Stimulated activated CD4-positive, alpha-beta T cell treated with anti-CD3 and anti-CD28 coated beads, Interleukin-4, amount 100 ng/mL, for 1 hour (primary cell): ENCODE results near the gene CRAMP1.

ENCODE experiments used
- DNase-seq: peaks from one replicate; pipeline ENCODE4 v3.0.0-alpha.2; 2020

The CRAMP1 gene

DNA sequence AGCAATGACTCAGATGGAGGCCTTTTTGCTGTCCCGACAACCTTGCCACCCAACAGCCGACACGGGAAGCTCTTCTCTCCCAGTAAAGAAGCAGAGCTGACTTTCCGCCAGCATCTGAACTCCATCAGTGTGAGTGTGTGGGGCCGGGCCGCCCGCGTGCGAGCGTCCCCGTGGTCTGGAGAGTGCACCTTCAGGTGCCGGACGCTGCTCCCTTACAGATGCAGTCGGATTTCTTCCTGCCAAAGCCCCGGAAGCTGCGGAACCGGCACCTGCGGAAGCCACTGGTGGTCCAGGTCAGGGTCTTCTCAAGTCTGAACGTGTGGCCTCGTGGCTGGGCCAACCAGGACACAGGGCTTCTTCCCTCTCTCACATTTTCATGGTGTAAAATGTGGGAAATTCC is 50.4 kb downstream of the CRAMP1 start:
- DNase-seq, result no peak

DNA sequence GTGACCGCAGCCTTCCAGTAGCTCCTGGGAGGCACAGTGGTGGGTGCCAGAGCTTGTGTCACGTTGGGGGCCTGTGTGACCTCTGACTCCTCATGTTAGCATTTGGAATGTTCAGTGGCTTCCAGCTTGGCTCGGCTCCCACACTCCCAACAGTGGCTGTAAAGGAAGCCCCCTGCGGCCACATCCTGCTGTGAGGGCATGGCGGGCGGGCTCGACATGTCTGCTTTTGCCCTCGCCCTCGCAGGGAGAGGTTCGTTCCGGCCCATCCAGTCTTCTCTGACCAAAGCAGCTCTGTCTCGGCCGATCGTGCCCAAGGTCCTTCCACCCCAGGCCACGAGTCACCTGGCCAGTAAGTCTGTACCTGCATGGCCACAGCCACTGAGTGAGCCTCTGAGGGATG is 53.7 kb downstream of the CRAMP1 start:
- DNase-seq, result no peak

DNA sequence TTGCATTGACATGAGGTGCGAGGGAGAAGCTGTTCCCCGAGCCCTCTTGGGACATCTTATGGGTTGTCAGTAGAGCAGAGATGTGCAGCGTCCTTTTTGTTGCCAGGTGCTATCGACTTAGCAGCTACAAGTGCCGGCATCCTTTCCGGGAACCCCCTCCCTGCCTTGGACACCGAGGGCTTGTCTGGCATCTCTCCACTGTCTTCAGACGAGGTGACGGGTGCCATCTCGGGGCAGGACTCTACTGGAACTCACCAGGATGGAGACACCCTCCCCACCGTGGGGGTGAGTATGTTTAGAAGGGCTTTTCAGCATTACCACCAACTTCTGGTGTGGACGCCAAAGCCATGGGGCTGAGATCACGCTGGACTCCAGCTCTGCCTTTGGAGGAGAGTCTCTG is 54.2 kb downstream of the CRAMP1 start:
- no peak for DNase-seq

DNA sequence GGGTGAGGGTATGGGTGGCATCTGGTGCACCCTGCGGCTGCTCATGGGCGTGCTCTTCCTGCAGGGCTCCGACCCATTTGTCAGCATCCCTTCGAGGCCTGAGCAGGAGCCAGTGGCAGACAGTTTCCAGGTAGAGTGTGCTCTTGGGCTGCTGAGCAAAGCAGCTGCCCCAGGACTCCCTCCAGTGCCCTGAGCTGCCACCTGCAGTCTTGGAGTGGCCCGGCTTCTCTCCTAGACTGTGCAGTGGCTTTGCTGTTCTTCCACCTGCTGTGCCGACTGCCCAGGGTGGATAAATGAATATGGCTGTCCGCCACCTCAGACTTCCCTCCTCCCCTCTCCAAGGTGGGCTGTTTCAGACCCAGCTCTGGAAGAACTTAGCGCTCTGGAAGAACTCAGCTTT is 55.1 kb downstream of the CRAMP1 start:
- no peak for DNase-seq

DNA sequence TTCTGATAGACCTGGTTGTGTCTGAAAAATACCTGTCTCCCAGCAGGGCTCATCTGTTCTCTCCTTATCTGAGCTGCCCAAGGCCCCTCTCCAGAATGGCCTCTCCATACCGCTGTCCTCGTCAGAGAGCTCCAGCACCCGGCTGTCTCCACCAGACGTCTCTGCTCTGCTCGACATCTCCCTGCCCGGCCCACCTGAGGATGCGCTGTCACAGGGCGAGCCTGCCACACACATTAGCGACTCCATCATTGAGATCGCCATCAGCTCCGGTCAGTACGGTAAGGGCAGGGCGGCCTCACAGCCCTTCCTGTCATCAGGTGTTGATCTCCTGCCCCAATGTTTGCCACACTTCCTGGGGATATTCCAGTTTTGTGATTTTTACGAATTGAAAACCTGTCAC is 55.8 kb downstream of the CRAMP1 start:
- no peak for DNase-seq

DNA sequence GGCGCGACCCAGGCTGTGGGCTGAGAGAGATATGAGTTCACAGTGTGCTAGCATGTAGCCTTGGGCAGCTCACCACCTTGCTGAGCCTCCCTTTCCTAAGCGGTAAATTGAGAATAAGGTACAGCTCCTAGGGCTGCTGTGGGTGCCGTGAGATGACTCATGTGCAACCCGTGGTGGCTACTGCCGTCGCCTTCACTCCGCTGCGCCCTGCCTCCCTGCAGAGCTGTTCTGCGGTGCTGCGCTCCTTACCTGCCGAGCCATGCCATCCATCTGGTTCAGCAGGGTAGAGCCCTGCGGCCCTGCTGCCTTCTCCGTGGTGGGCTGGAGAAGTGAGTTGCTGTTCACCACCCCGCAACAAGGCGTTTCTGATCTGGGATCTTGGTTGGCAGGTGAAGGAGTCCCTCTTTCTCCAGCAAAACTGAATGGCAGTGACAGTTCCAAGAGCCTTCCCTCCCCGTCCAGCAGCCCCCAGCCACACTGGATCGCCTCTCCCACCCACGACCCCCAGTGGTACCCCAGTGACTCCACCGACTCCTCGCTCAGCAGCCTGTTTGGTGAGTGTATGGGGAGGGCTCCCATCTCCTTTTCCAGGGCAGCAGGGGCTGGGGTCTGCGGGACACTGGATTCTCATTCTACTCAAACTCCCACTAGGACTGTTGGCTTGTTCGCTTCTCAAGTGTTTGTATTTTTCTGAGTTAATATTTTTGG is 56.6 kb downstream of the CRAMP1 start:
- no peak for DNase-seq

DNA sequence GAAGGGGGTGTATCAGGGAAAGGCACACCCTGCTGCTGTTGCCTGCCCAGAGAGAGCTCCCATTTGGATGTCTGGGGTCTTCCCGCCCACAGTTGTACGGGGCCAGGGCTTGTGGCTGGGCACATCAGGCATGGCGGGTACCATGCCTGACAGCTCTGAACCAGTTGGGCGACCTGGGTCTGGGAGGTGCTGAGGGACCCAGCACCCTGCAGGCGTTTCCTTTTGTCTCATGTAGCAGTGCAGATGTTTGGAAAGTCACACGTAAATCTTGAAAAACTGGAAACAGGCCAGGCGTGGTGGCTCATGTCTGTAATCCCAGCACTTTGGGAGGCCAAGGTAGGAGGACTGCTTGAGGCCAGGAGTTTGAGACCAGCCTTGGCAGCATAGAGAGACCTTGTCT is 57.5 kb downstream of the CRAMP1 start:
- DNase-seq, result no peak

DNA sequence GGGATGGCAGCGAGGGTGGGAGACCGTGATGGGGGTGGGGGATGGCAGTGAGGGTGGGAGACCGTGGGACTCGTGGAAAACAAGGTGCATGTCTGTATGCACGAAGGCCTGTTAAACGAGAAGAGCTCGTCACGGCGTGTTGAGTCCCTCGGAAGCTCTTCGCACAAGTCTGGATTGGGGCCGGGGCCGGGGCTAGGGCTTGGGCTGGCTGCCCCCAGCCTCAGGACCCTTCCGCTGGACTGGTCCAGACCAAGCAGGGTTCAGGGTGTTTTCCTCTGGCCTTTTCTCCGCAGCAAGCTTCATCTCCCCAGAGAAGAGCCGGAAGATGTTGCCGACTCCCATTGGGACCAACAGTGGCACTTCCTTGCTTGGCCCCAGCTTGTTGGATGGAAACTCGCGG is 58.2 kb downstream of the CRAMP1 start:
- DNase-seq, result no peak

DNA sequence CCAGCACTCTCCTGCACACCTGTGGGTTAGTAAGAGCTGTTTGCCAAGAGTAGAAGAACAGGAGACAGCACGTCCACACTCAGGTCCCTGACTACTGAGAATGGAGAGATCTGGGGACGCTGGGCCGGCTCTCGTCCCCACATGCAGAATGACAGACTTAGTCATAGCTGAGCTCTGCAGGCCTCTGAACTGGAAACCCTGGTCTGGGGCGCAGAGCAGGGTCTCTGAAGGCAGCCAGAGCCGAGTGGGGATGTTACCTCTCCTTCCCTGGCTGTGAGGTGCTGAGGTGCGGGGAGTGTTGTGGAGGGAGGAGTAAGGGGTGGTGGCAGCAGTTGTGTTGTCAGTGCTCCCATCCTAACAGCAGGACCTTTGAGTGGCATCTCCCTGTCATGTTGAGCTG is 58.7 kb downstream of the CRAMP1 start:
- DNase-seq, result no peak

DNA sequence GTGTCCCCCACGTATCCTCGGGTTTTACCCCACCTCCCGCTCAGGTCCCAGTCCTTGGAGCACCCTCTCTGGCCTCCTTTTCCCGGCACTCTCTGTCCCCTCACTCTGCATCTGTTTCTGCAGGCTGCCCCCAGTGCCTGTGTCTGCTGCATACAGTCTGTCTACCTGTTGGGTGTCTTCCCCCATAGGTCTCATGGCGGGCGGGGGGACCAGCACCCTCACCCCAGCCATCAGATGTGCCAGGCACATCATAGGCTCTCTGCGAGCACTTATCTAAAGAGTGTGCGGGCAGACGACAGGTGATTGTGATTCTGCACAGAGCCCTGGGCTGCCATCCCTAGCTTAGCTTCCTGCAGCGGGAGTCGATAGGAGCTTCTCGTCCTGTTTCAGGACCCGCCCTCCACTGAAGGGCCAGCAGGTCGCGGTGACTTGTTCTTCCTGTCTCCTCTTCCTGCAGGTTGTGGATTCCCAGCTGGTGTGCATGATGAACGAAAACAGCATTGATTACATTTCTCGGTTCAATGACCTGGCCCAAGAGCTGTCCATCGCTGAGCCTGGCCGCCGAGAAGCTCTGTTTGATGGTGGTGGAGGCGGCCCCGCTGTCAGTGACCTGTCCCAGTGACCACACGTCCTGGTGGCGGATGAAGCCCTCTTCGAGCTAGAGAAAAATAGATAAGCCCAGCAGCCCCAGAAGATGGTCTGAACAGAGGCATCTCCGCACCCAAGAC is 61.4 kb downstream of the CRAMP1 start:
- no peak for DNase-seq

DNA sequence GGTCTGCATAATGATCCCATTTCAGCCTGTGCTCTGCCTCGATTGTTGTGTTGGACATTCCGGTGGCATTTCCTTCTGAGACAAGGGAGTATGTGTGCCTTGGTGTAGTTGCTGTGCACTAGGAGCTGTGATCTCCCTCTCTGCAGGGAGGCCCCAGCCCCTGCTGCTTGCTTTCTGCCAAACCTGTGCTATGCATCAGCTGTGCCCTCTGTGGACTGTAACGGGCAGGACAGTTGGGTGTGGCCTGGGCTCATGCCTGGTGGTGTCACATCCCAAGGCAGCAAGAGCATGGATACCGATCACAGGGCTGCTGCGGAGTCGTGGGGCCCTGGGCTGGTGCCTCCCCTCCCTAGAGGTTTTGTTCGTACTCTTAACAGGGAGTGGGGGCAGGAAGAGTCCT is 62.1 kb downstream of the CRAMP1 start:
- no peak for DNase-seq

DNA sequence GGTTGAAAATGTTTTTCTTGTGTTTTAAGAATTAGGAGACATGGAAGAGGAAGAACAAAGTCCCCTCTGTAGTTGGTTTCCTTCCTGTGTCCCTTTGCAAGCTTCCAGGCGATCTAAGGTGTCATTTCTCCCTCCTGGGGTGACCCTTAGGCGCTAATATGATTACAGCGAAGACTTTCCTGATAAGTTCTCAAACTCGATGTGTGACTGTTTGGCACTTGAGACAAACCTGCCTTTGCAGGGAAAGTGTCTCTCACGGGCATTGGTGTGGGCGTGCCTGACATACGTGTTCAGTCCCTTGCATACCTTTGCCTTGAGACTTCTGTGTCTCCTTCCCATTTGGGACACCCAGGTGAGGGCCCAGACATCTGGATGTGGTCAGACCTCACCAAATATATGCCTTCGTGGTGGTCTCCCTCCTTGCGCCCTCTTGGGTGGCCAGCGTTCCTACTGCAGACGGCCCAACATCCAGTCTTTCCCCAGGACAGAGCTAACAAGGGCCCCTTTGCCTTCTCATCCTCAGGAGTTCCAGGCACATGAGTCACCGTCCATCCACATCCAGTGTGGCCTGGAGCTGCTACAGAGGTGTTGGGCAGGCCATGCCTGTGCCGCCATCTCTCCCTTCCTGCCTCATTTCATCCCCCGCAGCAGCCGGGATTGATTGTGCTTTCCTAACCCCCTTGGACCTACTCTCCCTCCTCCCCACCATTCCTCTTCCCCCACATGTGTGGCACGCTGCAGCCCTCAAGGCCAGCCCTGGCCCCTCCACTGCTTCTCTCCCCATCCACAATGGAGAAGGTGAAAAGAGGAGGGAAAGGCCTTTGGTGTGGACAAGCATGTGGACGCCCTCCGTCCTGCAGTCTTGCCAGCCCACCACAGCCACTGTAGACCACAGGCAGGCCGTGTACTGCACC is 62.8 kb downstream of the CRAMP1 start:
- no peak for DNase-seq

DNA sequence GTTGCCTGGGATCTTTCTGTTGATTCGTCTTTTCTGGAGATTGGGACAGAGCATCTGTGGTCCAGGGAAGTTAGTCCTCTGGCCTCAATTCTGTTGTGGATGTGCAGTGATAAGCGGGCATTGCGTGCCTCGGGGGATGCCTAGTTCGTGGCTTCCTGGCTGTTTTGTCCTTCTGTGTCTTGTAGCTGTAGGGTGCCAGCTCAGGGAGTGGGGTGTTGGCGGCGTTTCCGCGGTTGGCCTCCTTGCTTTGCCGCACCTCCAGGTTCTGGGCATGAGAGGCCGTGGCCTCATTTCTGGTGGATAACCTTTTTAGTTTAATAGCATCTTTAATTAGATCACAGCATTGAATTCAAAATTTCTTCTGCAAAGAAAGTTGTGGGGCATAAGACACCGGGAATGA is 64.5 kb downstream of the CRAMP1 start:
- DNase-seq, result no peak

DNA sequence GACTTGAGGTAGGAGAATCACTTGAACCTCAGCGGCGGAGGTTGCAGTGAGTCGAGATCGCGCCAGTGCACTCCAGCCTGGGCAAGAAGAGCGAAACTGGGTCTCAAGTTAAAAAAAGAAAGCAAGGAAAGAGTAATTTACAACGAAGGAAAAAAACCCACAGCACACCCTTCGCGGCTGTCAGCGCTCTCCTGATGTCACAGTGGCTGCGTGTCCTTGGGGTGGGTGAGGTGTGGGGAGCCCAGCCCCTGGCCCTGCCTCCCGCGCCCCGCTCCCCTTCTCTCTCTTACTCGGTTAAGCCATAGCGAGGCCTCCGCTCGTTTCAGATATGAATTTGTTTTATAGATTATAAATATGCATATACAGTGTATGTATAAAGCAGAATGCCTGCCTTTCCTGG is 65.2 kb downstream of the CRAMP1 start:
- no peak for DNase-seq

DNA sequence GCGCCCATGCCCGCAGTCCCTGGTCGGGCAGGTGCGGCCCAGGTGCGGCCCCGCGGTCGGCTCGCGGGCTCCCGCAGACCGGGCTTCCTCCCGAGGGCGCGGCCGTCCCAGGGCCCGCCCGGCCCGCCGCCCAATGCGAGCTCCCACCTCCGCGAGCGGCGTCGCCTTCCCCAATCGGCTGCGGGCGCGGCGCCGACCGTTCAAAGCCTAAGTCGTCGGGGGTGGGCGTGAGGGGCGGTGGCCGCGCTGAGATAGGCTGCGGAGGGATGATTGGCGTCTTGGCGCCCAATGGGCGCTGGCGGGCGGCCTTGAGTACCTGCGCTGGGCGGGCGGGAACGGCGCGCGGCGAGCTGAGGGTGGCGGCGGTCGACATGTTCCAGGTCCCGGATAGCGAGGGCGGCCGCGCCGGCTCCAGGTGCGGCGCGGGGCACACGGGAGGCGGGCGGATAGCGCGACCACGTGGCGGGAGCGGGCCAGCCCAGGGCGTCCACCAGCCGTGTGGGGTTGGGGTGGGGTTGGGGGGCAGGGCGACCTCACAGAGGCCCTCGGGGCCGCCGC is 65.9 kb downstream of the CRAMP1 start, which contains the start of gene JPT2:
Gene JPT2 (plus strand): TSS at position 338 of the 558 bp plus-strand sequence. CDS start 34 bp downstream, at position 372.
- DNase-seq, result peak; percentile 97

DNA sequence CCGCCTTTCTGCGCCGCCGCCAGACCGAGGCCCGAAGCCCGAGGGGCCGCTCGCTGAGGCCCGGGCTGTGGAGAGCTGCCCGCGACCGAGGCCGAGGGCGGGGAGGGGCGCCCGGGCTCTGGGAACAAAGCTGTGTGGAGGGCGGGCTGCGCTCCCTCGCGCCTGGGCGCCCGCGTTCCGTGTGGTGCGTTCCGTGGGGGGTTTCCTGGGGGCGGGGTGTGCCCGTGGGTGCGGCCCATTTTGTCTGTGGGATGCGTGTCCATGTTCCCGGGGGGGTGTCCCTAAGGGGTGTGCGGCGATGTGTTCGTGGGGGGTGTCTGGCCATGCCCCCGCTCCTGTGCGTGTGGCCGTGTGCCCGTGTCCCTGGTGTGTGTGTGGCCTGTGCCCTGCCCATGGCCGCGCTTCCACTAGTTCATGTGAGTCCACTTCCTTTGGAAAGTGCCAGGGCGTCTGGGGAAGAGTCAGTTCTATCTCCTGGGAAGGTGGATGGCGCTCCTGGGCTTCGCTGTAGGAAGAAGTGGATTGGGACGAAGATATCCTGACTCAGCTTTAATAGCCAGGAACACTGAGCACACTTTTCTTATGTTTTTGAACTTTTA is 66.4 kb downstream of the CRAMP1 start:
- peak; percentile 61 for DNase-seq

DNA sequence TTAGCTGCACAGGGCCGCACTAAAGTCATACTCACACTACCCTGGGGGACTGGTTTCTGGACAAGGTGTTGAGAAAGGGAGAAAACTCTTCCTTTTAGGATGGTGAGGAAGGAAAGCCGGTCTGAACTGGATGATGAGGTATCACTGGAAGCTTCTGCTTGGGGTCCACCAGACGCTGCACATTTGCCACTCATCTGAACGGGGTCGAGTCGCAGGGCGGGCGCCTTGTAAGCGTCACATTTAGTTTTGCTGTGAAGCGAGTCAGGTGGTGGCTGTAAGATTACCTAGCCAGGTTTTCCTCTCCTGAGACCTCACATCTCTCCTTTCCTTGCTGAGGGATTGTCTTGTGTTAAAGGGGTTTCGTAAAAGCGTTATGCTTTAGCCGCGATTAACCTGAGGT is 68.2 kb downstream of the CRAMP1 start:
- DNase-seq, result no peak

DNA sequence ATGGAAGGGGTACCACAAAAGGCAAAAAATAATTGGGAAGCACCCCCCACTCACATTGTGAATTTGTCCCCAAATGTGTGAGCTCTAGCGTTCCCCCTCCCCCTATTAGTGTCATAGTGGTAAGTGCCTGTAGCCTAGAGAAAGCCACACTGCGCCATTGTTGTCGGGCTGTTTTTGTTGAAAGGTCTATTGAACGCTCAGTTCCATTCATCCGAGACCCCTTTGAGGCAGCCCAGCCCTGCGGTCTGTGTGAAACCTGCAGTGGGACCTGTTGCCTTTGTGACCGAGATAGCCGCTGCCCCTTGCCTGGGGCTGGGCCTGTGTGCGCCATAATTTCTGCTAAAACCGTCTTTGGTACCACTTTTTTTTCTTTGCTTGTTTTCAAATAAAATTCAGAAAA is 68.9 kb downstream of the CRAMP1 start:
- no peak for DNase-seq

DNA sequence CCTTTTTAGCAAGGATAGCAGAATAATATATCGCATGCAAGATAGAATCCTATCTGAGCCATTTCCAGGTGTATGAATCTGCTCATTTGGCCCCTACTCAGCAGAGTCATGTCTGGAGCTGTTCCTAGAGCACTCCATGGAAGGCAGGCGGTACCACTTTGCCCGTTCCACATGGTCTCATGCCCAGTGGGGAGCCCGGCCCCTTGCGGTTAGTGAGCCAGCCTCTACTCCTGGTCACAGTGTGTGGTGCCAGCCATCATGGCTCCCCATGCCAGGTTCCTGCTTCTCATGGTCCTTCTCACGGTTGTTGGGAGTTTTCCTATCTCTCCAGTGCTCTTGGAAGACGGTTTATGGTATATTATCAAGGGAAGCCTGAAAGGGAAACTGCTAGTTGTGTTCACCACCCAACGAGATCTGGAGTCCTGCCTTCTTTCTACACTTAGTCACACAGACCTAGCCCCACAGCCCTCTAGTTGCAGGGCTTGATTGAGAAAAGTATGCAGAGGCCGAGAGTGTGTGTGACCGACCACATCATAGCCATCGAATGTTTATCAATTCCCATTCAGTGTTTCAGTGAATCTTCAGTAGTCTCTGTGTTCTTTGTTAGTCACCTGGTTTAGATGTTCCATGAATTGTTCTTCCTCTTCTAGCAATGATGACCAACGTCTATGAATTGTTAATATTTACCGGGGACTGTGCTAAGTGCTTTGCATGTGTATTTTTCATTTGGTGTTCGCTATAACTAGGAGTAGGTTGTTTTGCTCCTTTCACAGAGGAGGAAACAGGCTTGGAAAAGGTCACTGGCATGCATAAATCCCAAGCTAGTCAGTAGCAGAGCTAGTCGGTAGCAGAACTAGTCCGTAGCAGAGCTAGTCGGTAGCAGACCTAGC is 75.5 kb downstream of the CRAMP1 start:
- DNase-seq, result no peak

DNA sequence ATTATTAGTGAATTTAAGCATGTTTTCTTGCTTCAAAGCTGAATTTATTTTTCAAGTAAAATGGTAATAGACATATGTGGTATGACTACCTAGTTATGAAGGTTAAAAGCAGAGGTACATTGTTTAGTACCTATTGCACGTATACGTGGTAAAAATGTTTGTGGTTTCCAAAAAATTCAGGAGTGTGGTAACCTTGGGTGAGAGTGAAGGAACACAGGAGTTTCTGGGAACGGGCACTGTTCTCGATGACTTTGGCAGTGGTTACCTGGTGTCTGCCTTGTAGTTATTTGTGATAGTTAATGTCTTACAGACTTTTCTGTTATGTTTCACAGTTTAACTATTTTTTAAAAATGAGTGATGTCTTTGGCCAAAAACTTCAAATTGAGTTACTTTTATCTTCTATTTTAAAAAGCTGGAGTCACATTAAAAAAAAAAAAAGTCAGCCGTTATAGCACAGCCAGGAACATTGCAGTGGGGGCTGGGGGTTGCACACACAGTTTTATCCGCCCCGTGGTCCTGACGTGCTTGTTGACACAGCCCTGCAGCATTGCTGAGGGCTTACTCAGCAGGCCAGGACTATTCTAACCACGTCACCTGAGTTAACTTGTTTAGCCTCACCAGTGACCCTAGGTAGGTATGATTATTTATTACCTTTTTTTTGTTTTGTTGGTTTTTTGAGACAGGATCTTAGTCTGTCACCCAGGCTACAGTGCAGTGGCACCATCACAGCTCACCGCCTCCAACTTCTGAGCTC is 76.8 kb downstream of the CRAMP1 start:
- DNase-seq, result no peak

DNA sequence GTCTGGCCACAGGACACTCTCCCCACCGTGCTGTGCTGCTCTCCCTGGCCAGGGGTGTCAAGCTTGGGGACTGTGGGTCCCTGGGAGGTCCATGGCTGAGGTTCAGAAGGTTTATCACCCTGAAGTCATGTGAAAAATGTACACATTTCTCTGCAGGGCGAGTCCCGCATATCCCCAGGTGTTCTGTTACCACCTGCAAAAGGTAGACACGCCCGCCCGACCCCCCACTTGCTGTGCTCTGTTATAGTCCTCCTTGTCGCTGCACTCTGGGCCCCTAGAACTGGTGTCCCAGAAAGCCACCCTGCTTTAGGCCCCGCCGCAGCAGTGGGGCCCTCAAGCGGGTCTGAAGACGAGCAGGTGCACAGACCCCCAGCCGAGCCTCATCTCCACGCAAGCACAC is 77.7 kb downstream of the CRAMP1 start:
- DNase-seq, result no peak
